ENCODE results near the gene FOXN1. TPM values are rescaled to one million over a fixed set of nuclear protein-coding genes. Genes with fewer than 3 reads are reported as not detected.
"Not testable (repeated sequence)": the region's sequence is repeated elsewhere in the genome, so short reads cannot be mapped to it uniquely, and the experiment has no call there.

The FOXN1 gene, protein sequence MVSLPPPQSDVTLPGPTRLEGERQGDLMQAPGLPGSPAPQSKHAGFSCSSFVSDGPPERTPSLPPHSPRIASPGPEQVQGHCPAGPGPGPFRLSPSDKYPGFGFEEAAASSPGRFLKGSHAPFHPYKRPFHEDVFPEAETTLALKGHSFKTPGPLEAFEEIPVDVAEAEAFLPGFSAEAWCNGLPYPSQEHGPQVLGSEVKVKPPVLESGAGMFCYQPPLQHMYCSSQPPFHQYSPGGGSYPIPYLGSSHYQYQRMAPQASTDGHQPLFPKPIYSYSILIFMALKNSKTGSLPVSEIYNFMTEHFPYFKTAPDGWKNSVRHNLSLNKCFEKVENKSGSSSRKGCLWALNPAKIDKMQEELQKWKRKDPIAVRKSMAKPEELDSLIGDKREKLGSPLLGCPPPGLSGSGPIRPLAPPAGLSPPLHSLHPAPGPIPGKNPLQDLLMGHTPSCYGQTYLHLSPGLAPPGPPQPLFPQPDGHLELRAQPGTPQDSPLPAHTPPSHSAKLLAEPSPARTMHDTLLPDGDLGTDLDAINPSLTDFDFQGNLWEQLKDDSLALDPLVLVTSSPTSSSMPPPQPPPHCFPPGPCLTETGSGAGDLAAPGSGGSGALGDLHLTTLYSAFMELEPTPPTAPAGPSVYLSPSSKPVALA
- not detected for total RNA-seq
- not detected for total RNA-seq (2013)

DNA sequence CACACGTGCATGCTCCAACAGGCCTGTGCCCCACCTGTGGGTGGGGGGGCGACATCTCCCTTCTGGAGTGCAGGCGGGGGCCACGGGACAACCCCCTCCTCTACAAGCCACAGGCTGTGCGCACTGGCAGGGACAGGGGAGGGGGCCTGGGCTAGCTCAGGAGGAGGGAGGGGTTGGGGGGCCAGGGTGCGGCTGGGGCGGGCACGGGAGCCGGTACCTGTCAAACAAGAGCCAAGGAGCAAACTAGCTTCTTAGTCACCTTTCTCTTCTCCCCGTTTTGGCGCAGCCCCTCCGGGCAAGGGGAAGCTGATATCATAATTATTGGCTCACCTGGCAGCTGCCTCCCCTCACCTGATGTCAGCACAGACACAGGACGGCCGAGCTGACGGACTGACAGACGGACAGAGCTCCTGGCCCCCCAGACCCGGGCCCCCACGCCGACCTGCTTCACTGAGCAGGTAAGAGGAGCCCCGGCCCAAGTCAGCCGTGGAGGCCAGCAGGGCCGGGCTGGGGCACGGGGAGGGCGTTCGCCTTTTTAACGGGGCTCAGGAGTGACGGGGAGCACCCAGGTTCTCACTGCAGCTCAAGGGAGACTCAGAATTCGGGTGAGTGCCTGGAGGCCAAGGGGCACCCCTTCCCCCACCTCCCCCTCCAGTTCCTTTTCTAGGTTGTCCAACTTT lies at the start of gene FOXN1:
Gene FOXN1, plus strand, starts transcription at position 363 of the 680 bp plus-strand sequence. CDS start 17,622 bp downstream, outside the sequence.
- Histone ChIP-seq H3K4me1 (ENCODE audit: control insufficient read depth, insufficient read depth, low read length) (no peaks in the 10 kb centered on the region), H3K4me3 (ENCODE audit: low read length) (no peak within 1 kb of the TSS), H3K27me3 (ENCODE audit: control insufficient read depth, insufficient read depth, low read length) (no peaks in the 10 kb centered on the region), H3K36me3 (ENCODE audit: control insufficient read depth, insufficient read depth, low read length) (no peaks in the 10 kb centered on the region), H3K9me3 (ENCODE audit: control insufficient read depth, insufficient read depth, low read length) (no peaks in the 10 kb centered on the region), H3K27ac (ENCODE audit: low read length) (no peak within 1 kb of the TSS)
- intact Hi-C loops (cut with micrococcal nuclease), result no loop called here
- no peaks in the 10 kb centered on the region for H3K36me3 Mint-ChIP-seq
- H3K27ac Mint-ChIP-seq, result no peak within 1 kb of the TSS
- 92% methylated on average over 23 of the region's 28 CpGs for WGBS (ENCODE audit: insufficient coverage)
- peaks cover 8 to 21% of the 10 kb centered on the region in 2 donors for H3K27me3 Mint-ChIP-seq (ENCODE audit: low read depth in 2 of 2)
- TF ChIP-seq, protein P1, sequence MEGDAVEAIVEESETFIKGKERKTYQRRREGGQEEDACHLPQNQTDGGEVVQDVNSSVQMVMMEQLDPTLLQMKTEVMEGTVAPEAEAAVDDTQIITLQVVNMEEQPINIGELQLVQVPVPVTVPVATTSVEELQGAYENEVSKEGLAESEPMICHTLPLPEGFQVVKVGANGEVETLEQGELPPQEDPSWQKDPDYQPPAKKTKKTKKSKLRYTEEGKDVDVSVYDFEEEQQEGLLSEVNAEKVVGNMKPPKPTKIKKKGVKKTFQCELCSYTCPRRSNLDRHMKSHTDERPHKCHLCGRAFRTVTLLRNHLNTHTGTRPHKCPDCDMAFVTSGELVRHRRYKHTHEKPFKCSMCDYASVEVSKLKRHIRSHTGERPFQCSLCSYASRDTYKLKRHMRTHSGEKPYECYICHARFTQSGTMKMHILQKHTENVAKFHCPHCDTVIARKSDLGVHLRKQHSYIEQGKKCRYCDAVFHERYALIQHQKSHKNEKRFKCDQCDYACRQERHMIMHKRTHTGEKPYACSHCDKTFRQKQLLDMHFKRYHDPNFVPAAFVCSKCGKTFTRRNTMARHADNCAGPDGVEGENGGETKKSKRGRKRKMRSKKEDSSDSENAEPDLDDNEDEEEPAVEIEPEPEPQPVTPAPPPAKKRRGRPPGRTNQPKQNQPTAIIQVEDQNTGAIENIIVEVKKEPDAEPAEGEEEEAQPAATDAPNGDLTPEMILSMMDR (IDR thresholded peaks at IDR 0.05), result no peak
- H3K4me3 Mint-ChIP-seq, result no peak within 1 kb of the TSS
- ATAC-seq (no peak), DNase-seq (no peak)
- H3K4me1 Mint-ChIP-seq, result no peaks in the 10 kb centered on the region
- H3K9me3 Mint-ChIP-seq, result no peaks in the 10 kb centered on the region

DNA sequence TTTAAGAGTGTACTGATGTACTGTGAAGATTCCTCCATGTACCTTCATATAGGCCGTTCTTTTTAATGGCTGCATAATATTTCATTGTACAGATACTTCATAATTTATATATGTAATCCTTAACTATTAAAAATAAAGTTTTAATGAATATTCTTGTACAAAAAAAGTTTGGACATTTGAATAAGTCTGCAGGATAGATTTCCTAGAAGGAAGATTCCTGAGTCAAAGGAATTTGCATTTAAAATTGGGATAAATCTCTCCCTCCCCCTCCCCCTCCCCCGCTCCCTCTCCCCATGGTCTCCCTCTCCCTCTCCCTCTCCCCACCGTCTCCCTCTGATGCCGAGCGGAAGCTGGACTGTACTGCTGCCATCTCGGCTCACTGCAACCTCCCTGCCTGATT lies 48.3 kb upstream of the FOXN1 start:
- H3K27me3 Mint-ChIP-seq (ENCODE audit: low read depth in 2 of 2), result peaks cover 0 to 3% of the 10 kb centered on the region in 2 donors
- DNase-seq (no peak), ATAC-seq (no peak)
- no peaks in the 10 kb centered on the region for H3K36me3 Mint-ChIP-seq
- no peaks in the 10 kb centered on the region for H3K27me3 ChIP-seq (ENCODE audit: control insufficient read depth, insufficient read depth, low read length)
- no peaks in the 10 kb centered on the region for H3K9me3 Mint-ChIP-seq
- 94% methylated on average over 4 of the region's 6 CpGs for WGBS (ENCODE audit: insufficient coverage)
- no peaks in the 10 kb centered on the region for H3K36me3 ChIP-seq (ENCODE audit: control insufficient read depth, insufficient read depth, low read length)
- H3K4me1 Mint-ChIP-seq, result no peaks in the 10 kb centered on the region
- H3K4me3 ChIP-seq (ENCODE audit: low read length), result no peak overlapping the region
- no peak overlapping the region for H3K27ac Mint-ChIP-seq
- no peaks in the 10 kb centered on the region for H3K9me3 ChIP-seq (ENCODE audit: control insufficient read depth, insufficient read depth, low read length)
- H3K4me3 Mint-ChIP-seq, result no peak overlapping the region
- no peaks in the 10 kb centered on the region for H3K4me1 ChIP-seq (ENCODE audit: control insufficient read depth, insufficient read depth, low read length)
- intact Hi-C loops (cut with micrococcal nuclease), result no loop called here
- no peak overlapping the region for H3K27ac ChIP-seq (ENCODE audit: low read length)
- TF ChIP-seq, protein P1 (IDR thresholded peaks at IDR 0.05), result no peak

DNA sequence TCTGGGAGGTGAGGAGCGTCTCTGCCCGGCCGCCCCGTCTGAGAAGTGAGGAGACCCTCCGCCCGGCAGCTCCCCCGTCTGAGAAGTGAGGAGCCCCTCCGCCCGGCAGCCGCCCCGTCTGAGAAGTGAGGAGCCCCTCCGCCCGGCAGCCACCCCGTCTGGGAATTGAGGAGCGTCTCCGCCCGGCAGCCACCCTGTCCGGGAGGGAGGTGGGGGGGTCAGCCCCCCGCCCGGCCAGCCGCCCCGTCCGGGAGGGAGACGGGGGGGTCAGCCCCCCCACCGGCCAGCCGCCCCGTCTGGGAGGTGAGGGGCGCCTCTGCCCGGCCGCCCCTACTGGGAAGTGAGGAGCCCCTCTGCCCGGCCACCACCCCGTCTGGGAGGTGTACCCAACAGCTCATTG lies 47.3 kb upstream of the FOXN1 start:
- H3K36me3 ChIP-seq (ENCODE audit: control insufficient read depth, insufficient read depth, low read length); DNase-seq; H3K36me3 Mint-ChIP-seq; H3K27me3 Mint-ChIP-seq (ENCODE audit: low read depth in 2 of 2); H3K27me3 ChIP-seq (ENCODE audit: control insufficient read depth, insufficient read depth, low read length); intact Hi-C loops (cut with micrococcal nuclease); H3K4me1 ChIP-seq (ENCODE audit: control insufficient read depth, insufficient read depth, low read length); H3K4me3 Mint-ChIP-seq; H3K9me3 ChIP-seq (ENCODE audit: control insufficient read depth, insufficient read depth, low read length); H3K9me3 Mint-ChIP-seq; H3K4me3 ChIP-seq (ENCODE audit: low read length); ATAC-seq; H3K27ac ChIP-seq (ENCODE audit: low read length); H3K27ac Mint-ChIP-seq; H3K4me1 Mint-ChIP-seq: not testable (repeated sequence)
- WGBS (ENCODE audit: insufficient coverage), result 98% methylated on average over 18 of the region's 32 CpGs

DNA sequence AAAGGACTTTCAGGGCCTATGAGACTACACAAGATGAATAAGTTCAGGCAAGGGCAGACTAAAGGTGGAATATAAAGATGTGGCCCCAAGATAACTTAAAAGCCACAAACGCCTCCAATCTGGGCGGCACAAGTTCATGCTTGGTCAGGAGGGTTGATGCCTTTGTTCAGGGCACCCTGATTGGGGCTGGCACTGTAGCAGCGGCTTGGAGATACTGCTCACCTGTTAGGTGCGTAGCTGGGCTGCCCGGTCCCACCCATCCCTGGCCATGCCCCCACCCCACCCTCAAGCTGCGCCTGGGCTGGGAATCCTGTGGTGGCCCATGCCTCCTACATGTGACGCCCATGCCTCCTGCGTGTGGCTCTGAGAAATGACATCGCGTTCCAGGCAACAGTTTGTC lies 45.2 kb upstream of the FOXN1 start:
- no peak overlapping the region for H3K27ac ChIP-seq (ENCODE audit: low read length)
- WGBS (ENCODE audit: insufficient coverage), result 89% methylated on average over 10 of the region's 10 CpGs
- Mint-ChIP-seq H3K4me1 (no peaks in the 10 kb centered on the region), H3K36me3 (no peaks in the 10 kb centered on the region), H3K27me3 (ENCODE audit: low read depth in 2 of 2) (peaks cover 5 to 8% of the 10 kb centered on the region in 2 donors), H3K27ac (no peak overlapping the region), H3K4me3 (no peak overlapping the region), H3K9me3 (no peaks in the 10 kb centered on the region)
- intact Hi-C loops (cut with micrococcal nuclease), result no loop called here
- H3K4me1 ChIP-seq (ENCODE audit: control insufficient read depth, insufficient read depth, low read length), result no peaks in the 10 kb centered on the region
- ATAC-seq (no peak), DNase-seq (no peak)
- no peaks in the 10 kb centered on the region for H3K27me3 ChIP-seq (ENCODE audit: control insufficient read depth, insufficient read depth, low read length)
- H3K9me3 ChIP-seq (ENCODE audit: control insufficient read depth, insufficient read depth, low read length), result no peaks in the 10 kb centered on the region
- no peaks in the 10 kb centered on the region for H3K36me3 ChIP-seq (ENCODE audit: control insufficient read depth, insufficient read depth, low read length)
- TF ChIP-seq, protein P1 (IDR thresholded peaks at IDR 0.05), result no peak
- no peak overlapping the region for H3K4me3 ChIP-seq (ENCODE audit: low read length)
